Left renal cortex interstitium (tissue), 4 donors: ENCODE results near the gene ATP5F1C. TPM values are rescaled to one million over a fixed set of nuclear protein-coding genes. Genes with fewer than 3 reads are reported as not detected.

Experiments
- DNase-seq, 4 donors: peaks; one replicate each; pipeline ENCODE4 v3.0.0-alpha.2; 2013; ENCODE audit warnings: low read depth in 4 of 4, low spot score in 2 of 4, missing footprints in 1 of 4
- polyA plus RNA-seq, 4 donors: library from polyadenylated mRNA; unstranded; fragments of 120-200 nt; gene quantifications; one replicate each; pipeline ENCODE4 v1.2.1, GENCODE V29; 2013; ENCODE audit not compliant: insufficient read length in 4 of 4

The ATP5F1C gene
- polyA plus RNA-seq, 4 donors: 322 to 462 (median 405) TPM

DNA sequence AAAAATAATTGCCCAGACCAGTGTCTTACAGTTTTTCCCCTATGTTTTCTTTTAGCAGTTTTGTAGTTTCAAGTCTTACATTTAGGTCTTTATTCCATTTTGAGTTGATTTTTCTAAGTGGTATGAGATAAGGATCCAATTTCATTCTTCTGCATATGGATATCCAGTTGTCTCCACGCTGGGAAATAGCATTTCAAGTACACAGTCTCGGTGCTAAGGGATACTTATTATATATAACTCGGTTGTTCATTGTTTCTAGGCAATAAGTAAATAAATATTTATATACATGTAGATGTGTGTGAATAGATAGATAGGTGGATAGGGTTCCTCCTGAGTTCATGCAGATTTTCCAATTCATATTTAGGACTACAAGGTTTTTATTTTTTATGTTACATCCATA, 46.3 kb downstream of the ATP5F1C start:
- no peak for DNase-seq

DNA sequence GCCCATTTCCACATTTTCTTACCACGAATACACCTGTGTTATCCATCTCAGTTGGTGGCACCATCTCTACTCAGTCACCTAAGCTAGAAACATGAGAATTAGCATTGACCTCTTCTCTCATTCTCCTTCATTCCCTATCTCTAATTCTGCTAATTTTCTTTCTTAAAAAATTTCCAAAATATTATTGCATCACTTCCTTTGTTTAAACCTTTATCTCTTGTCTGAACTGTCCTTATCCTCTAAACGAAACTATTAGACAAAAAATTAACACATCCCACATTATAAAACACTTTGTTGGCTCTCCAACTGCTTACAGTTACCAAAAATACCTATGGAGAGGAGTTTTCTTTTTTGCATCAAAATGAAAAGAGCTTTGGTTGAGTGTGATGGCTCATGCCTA, 48.6 kb downstream of the ATP5F1C start:
- DNase-seq: no peak

DNA sequence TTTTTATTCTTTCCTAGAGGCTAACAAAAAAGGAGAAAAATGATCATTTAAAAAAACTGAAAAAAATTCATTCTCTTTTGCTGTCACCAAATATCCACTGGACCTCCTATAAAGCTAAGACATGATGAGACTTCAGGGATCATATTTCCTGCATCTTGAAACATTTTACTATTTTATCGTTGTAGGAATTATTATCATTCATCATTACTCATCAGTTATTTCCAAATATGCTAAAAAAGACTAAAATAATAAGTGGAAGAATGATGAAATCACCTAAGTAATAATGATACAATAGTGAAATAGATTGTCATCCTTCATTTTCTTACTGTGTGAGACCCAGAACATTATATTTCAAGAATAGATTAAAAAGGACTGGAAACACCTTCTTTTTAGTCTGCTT, 58.6 kb downstream of the ATP5F1C start:
- DNase-seq: no peak

DNA sequence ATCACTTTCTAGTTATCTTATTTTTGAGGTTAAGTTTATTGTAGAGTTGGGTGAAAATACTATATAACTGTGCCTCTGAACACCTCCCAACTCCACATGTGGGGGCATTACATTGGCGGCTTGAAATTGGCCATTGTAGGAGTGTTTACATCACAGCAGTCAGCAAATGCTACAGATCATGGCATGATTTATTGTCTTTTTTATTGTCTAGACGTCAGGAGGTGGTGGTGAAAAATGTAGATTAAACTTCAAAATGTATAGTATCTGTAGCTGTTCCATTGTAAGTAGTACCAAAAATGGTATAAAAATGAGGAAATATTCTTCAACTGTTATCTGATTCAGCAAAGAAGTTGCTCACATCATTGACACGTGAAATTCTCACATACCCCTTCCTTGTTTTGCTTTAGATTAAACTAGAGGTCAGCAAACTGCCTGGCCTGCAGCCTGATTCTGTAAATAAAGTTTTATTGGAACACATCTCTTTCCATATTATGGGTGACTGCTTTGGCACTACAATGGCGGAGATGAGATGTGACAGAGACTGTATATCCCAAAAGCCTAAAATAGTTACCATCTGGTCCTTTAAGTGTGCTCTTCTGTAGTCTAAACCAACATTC, 65.4 kb downstream of the ATP5F1C start:
- DNase-seq: no peak

DNA sequence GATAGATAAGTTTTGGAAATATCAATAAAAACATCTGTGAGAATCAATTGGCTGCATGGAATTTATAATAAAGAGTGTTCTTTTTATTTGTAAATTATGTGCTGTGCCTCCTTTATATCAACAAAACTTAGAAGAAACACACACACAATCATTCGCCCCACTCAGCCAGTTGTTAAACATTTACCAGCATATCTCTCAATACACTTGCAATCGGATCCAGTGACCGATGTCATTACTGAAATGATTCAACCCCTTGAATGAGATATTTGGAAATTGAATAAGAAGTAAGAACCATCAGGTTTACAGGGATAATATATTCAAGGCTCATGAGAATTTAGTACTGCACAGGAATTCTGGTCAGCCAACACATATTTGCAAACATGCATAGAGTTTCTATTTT, 65.9 kb downstream of the ATP5F1C start:
- DNase-seq: no peak

DNA sequence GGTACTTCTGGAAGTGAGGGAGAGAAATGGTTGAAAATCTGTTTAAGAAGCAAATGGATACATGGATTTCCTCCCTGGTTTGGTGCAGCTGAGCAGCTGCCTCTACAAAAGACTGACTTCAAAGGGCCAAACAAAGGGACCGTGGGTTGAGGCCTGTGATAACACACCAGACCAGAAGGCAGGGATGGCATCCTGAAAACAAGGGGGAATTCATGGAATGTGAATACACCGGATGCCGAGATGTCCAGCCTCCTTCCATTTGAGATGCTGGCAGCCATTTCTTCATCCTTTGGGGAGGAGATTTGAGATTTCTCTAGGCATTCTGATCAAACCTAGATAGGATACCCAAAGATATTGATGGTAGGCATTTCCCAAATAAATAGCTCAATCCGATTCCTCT, 67.2 kb downstream of the ATP5F1C start:
- DNase-seq: no peak

DNA sequence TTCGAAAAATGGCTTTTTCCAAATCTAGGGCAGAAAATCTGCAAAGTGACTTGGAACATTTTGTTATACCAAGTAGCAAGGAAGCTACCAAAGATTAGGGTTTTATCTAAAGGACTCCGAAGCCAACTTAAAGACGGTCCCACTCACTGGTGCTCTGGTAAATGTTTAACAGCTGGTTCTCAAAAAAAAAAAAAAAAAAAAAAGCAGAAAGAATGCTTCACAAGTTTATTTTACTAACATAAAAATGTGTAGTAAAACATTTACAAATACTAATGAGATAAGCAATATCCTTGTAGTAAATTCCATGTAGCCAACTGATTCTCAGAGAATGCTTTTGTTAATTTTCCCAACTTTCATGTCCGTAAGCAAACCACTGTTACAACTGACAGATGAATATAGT, 68.7 kb downstream of the ATP5F1C start:
- no peak for DNase-seq

DNA sequence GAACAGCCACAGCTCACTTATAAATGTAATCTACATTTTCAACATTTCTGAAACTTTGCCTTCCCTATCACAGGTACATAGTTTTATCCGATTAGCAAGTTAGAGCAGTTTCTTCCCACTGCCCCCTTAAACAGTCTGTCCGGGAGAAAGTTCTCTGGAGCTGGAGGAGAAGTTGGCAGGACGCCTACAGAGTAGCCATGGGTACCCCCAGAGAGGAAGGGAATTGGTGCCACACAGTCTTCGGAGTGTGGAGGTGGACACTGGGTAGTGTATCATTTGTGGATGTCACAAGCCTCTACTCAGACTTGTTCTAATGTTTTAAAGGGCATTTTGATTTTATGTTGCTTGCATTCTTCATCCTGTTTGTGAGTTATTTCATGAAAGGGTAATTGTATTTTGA, 69.3 kb downstream of the ATP5F1C start:
- no peak for DNase-seq

Other genes starting within 250 kb of the ATP5F1C start
- gene ITIH5, start 121.2 kb upstream of the ATP5F1C start, polyA plus RNA-seq: 10 to 100 TPM; 19.7 to 24.6 (median 22.5) TPM
- 10 to 100 TPM in 1 of 4 donors, under 1 TPM in 3; 0.35 to 16.3 (median 0.43) TPM for gene ITIH2, start 84.9 kb upstream of the ATP5F1C start, polyA plus RNA-seq
- 10 to 100 TPM; 19.4 to 25.0 (median 22.2) TPM for gene KIN, start 184 bp upstream of the ATP5F1C start, polyA plus RNA-seq
- gene TAF3, start 30.3 kb downstream of the ATP5F1C start, polyA plus RNA-seq: 10 to 100 TPM; 11.2 to 12.2 (median 11.4) TPM